Stimulated activated CD8-positive, alpha-beta memory T cell treated with anti-CD3 and anti-CD28 coated beads, Interleukin-4, amount 100 ng/mL, for 1 hour (primary cell): Measurements from ENCODE around the gene EDA.

ENCODE experiments used
- DNase-seq, 2 donors: peaks; one replicate each; pipeline ENCODE4 v3.0.0-alpha.2; 2020; ENCODE audit warnings: low read depth in 2 of 2, low spot score in 1 of 2

Gene EDA

DNA sequence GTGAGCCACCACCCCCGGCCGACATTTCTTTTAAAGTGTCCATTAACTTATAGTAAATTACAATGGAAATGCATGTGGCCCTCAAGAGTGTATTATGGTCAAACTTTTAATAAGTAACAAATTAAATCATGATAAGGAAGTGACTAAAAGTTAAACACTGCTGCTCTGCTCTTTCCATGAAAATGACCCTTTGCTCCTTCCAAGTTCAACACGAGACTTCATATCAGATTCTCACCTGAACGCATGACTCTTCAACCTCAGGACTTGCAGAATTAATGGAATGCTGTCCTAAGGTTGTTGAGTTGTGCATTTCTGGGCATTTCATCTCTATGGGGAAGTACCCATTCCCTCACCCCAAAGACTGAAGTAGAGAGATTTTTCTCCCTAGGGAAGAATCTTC lies 406.7 kb downstream of the EDA start:
- DNase-seq = no peak

DNA sequence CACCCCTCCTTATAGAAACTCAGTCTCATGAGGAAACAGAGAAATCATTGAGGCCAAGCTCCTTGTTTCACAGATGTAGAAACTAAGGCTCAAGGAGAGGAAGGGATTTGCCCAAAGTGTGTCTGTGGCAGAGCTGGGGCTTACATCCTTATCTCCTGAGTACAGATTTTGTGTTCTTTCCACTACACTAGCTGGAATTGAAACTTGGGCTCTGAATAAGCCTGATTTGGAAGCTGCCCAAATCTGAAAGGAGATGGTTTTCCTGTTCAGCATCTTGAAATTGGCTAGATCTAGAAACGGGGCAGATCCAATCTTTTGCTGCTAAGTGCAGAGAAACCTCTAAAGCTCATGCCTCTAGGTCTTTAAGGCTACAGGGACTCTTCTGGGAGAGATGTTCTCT lies 409.6 kb downstream of the EDA start:
- no peak for DNase-seq

DNA sequence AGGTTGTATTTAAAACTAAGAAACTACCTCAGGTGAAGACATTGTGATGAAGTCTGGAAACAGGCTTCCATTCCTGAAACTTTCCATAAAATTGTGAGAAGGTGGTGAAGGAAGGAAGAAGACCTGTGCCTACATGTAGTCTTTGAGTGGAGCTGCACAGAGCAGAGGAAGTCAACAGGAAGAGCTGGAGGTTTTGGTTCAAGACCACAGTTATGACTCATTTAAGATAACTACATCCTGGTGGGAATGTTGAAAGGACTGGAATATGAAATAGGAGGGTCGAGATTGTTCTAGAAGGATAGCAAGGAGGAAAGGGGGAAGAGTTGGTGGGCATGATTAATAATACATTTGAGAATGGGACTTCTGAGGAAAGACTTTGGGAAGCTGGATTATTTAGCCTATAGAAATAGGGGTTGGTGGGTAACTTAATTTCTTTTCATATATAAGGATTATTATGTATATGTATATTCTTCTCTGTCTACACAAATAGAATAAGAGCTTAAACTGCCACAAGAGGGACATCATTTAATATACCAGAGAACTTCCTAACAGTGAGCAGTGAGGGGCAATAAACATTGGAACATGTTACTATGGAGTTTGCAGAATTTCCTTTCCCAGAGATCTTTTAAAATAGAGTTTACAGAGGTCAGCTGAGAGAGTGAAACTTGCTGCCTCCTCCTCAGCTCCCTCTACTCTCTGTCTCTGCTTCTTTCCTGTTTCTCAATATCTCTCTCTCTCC lies 410.4 kb downstream of the EDA start:
- no peak for DNase-seq

DNA sequence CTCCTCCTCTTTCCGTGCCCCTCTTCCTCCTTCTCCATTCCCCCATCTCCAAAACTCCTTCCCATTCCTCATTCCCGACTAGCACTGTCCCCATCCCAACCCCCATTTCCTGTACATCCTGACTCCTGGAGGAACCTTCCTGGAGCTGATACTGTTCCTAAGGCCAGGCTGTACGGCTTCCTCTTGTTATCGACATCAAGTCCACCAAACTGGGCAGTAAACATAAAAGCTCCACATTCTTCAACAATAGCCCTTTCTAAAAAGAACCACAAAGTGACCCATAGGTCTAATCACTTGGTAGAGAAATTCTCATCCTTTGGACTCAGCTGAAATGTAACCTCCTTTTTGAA lies 410.9 kb downstream of the EDA start:
- no peak for DNase-seq

DNA sequence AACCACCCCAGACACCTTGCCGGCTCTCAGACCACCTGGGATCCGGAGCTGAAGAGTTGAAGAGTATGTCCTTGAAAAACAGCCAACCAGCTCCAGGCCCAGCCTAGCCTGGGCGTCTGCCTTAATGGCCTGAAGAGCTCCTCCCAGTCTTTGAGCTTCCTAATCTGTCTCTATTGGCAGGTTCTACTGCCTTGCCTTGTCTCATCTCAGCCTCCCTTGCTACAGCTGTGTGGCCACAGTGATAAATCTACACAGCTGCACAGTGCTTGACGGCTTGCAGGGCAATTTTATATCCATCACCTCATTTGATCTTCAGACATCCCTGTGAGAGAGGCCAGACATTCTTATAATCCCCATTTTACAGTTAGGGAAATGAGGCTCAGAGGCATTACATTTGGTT lies 413.9 kb downstream of the EDA start:
- DNase-seq = no peak

DNA sequence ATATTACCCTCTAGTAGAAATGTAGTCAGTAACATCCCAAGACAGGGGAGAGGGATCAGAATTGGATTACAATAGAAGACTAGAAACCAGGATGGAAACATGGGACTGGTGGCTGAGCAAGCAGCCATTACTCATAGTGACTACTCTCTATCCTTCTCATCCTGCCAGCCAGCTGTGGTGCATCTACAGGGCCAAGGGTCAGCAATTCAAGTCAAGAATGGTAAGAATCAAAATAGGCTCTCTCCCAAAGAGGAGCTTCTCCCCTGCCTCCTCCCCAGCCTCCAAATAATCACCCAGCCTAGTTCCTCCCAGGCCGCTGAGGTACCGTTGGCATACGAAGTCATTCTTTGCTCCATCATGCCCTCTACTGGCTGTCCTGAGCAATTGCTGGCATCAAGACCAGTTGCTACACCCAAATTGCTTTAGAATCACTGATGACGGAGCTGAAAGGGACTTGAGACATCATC lies 414.4 kb downstream of the EDA start:
- DNase-seq = no peak

DNA sequence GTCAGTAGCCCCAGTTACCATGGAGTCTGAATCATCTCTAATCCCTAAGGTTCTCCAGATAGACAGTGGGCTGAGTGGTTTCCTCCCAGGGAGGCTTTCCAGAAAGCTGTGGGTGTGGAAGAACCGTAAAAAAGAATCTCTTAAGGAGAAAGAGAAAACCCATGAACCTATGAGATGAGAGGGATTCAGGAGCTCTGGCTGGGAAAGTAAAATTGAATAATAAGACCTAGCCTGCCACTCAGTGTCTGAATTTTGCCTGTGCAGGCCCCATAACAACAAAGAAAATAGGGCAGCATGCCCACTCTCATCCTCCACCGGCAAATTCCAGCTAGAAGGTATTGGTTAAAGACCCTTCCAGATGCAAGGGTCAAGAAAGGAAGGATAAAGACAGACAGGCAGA lies 416.9 kb downstream of the EDA start:
- DNase-seq = no peak

DNA sequence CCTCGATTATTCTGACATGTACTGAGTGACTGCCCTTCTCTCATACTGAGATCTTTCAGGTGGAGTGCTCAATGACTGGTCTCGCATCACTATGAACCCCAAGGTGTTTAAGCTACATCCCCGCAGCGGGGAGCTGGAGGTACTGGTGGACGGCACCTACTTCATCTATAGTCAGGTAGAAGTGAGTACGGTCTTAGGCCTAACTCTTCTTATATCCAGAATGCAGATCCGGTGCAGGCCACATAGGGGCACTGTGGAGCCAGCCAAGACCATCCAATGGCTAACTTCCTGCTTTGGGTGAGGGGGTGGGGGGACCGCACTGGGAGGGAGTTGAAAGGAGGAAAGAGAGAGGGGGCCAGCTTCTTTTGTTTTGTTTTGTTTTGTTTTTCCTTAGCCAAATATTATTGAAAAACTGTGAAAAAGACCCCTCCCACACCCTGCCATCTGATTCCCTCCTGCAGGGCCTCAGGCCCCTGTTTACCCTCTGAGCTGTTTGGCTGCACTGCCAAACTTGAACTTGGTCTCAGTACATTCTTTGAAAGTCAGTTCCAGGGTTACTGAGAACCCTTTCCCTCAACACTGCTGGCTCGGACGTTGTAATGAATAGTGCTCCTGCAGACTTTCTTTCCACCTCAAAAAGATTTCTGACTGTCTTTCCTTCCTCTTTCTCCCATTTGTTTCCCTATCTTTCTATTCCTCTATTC lies 417.6 kb downstream of the EDA start:
- no peak for DNase-seq

DNA sequence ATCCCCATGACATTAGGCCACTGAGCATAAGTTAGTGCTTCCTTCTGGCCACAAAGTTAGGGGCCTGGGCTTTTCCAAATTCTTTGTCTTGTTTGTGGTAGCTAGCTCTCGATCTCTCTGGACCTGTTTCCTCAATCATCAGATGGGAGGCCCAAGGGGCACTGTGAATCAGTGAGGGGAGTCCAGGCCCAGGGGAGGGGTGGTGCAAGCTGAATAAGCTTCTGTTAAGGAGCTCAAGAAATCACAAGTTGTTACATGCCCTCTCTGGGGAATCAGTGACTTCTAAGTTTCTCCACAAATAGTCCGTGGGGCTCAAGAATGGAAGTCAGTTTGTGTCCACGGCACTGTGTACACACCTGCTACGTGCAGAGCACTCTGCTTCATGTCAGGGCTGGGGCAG lies 418.7 kb downstream of the EDA start:
- DNase-seq = no peak

DNA sequence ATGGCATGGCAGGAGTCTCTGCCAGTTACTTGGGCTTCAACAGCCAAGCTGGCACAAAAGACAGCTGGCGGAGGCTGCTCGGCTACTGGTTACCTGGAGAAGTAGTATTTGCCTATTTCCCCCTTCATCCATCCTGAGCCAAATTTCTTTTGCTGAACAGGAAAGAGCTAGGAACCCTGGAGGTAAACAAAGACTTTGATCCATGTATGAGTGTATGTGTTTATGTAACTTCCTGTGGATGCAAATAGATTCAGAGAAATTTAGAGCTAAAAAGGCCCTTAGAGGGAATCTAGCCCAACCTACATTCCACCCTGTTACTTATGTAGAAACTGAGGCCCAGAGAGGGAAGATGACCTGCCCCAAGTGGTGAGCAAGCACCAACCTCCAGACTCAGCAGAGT lies 422.6 kb downstream of the EDA start:
- no peak for DNase-seq

DNA sequence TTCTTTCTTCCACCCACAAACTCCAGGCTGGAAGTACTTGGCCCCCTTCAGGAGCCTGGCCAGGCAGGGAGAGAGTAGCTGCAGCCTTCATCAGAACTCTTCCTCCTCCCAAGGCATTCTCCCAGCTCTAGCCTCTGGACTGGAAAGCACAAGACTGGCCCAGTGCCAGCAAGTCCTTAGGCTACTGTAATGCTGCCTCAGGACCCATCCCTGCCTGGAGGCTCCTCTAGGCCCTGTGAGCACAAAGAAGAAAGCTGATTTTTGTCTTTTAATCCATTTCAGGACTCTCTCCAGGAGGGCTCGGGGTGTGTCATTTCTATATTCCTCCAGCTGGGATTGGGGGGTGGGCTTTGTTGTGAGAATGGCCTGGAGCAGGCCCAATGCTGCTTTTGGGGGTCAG lies 423.0 kb downstream of the EDA start:
- DNase-seq = no peak

DNA sequence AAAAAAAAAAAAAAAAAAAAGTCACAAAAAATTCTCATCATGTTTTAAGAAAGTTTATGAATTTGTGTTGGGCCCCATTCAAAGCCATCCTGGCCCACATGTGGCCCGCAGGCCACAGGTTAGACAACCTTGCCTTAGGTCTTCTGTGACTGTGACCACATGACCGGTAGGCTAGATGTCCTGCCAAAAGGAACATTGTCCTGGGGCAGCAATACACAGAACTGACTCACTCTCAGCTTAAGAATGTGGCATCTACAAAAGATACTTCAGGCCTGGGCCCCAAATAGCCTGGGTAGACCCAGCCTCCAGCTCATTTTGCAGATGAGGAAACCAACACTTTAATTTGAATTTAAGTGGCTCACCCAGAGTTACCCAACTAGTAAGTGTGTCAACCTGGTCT lies 423.8 kb downstream of the EDA start:
- DNase-seq = no peak

DNA sequence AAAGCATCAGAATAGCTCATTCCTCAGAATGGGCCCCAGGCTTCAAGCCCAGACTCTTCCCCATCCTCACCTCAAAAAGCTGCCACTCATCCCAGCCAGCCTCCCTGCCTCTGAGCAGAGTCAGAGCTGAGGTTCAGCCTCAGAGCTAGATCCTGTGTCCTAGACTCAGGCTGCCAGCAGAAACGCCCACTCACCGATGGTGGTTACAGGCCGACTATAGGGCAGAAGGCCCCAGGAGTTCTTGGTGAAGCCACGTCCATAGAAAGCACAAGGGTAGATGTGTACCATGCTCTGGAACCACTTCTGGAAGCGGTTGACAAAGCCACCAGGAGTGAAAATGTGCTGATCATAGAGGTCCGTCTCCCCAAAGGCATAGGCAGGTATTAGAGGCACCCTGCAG lies 426.1 kb downstream of the EDA start:
- DNase-seq = no peak

DNA sequence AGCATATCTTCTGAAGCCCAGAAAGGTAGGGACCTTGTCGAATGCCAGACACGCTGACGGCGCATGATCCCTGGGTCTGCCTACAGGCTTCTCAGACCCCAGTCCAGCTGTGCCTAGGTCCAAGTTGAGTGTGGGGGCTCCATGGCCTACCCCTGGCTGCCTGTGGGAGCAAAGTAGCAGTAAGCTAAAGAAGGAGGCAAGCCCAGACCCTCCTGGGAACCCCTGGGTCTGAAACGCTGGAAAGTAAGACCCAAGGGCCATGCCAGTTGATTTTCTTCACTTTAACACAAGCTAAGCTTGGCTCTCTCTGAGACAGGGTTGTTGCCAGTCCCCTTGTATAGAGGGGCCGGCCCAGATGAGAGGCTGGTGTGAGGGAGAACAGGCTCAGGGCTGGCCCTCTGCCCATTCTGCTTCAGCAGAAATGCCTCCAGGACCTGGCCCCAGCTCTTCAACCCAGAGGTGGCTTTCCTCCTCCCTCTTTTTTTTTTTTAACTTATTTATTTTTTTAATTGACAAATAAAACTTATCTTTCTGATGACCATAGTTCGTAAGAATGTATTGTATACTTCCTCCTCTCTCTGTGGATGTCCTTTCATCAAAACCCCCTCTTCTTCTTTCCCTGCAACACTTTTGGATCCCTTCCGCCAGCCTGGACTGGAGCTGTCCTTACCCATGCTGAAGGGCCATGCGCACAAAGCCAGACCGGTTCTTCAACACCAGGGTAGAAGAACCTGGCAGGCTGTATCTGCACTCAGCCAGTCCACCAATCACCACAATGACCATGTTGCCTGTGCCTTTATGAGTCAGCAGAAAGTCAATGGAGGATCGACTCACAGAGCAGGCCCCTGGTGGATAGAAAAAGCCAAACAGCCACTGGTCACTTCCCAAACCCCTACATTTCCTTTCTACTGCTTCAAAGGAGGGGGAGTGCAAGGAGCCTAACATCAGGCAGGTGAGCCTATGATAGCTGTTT lies 426.8 kb downstream of the EDA start:
- no peak for DNase-seq

DNA sequence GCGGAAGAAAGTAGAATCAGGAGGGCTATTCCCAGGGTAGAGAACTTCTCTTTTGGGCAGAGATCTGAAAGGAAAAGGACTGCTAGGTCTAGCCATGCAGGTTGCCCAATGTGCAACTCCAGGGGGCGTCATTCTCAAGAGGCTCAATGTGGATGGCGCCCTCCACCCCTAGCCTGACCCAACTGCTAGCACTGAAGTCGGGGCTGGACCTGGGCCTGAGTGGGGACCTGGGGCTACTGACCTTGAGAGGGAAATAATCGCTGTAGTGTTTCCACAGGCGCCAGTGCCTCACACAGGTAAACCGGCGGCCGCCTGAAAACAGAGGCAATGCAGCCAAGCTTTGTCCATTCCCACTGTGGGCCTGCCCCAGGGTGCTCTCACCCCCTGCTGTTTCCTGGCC lies 427.8 kb downstream of the EDA start:
- no peak for DNase-seq

DNA sequence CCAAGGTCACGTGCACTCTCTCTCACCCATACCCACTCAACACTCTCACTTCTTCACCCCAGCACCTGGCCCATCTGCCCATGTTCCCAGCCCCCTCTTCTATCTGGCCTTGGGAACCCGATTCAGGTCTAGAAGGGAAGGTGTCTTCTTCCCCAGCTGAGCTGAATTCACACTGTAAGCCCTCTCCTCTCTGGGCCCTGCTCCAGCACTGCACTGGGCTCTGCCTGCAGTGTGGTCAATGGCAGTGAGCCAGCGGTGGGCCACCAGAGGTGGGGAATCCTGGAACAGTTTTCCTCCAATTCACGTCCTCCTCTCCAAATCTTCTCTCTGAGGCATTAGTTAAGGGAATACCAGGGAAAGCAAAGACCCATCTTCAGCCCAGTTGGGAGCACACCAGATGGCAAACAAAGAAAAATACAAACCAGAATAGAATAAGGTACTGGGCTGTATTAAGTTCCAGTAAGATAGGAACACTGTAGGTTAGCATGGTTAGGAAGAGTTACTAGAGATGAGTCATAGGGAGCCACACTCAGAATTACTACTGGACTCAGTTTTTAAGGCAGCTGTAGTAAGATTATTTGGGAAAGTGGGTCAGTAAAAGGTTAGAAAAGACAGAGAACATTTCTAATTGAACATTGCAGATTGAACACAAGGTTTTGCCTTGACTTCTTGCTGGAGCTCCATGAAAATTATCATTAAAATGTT lies 428.8 kb downstream of the EDA start:
- DNase-seq = no peak

DNA sequence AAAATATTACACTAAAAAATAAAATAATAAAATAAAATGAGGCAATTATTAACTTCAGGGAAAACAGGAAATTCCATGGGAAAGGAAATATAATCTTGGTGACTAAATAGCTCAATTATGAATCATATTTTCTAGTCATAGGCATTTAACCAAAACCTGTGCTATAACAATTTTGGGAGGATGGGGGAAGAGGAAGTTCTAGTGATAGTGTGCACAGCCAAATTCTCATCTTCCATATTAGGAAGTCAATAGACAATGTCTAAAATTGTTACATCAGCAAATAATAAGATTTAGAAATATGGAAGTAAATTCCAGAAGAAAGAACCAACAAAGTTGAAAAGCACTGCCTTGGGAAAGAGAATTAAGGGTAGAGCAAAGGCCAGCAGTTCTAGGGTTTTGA lies 431.1 kb downstream of the EDA start:
- no peak for DNase-seq

DNA sequence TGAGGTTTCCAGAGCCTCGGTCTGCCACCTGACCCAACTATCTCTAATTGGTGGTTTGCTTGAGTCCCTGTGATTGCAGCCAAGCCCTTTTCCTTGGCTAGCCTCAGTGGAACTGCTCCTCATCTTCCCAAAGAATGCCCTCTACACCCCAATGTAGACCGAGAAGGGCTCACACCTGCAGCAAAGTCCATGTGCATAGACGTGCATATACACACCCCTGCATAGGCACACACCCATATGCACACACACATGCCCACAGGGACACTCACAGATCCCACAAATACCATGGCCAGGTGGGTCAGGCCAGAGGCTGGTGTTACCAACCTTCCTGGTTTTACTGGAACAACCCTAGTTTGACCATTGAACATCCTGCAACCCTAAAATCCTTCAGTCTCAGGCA lies 433.5 kb downstream of the EDA start:
- DNase-seq = no peak

DNA sequence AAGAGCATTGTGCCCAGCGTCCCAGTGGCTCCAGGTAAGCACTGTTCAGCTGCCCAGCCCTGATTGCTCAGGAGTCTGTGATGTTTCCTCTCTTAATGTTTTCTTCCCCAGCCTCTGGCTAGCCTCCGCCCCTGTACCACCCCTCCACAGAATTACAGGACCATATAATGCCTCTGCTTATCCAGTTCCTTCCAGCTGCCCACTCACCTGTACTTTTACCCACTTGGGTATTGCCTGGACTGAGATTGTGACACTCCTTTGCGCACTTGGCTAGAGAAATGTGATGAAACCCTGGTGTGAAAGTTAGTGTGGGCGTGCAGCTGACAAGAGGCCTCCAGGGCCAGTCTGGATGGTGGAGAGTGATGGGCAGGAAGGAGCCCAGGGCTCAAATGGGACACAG lies 434.0 kb downstream of the EDA start, which contains the start of gene AWAT2:
AWAT2 (minus strand) TSS at position 14 of the 400 bp plus-strand sequence; CDS start at position 8, 6 bp downstream.
- no peak for DNase-seq

DNA sequence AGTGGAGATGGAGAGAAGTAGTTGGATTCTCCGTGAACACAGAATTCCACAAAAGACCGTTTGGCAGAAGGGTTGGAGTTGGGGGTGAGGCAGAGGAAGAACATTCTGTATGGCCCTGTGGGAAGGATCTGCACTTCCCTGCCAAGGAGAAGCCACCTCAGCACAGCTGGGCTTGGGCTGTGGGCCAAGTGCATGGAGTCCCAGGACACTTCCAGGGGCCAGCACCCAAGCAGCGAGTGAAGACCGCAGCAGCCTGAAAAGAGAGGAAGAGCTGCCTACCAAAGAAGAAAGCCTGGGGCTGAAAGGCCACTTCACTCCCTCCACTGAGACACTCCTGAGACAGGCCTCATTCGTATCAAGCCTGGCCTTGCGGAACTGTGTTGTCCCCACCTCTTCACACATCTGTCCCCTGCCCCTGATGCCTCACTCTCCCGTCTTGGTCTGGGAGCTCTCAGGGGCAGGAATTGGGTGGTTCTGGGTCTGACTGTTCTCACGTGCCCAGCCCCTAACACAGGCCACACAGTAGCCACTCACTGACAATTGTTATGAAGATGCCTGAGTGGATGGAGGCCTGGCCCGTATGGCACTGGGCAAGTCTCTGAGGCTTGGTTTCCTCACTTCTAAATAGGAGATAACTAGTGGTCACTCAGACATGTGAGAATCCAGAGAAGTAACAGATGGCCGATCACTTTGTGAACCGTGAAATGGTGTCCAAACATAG lies 437.1 kb downstream of the EDA start:
- no peak for DNase-seq
